ENCODE results near the gene SUGCT. TPM values are rescaled to one million over a fixed set of nuclear protein-coding genes. Genes with fewer than 3 reads are reported as not detected.

Gene SUGCT
- total RNA-seq, 2 experiments from 2014 or later: not detected

GRCh38 chr7:40341836-40342235 lies 207.0 kb downstream of the SUGCT start:
- Histone ChIP-seq H3K79me2 (ENCODE audit: insufficient read depth, low read depth, low read length) (no peaks in the 10 kb centered on the region), H3K27ac (ENCODE audit: low read depth, low read length, poor library complexity, severe bottlenecking) (no peak overlapping the region), H3K9me3 (ENCODE audit: low read length) (no peaks in the 10 kb centered on the region), H3K36me3 (ENCODE audit: insufficient read depth, low read length) (no peaks in the 10 kb centered on the region), H4K20me1 (ENCODE audit: insufficient read depth, low read length) (no peaks in the 10 kb centered on the region), H3K4me3 (ENCODE audit: low read depth, low read length, poor library complexity, severe bottlenecking) (no peak overlapping the region), H3K4me2 (ENCODE audit: low read length) (no peak overlapping the region), H2AFZ (ENCODE audit: low read length) (no peak overlapping the region), H3K4me1 (ENCODE audit: insufficient read depth, low read length, poor library complexity, severe bottlenecking) (no peaks in the 10 kb centered on the region), H3K9me2 (ENCODE audit: insufficient read depth, low read length) (no peaks in the 10 kb centered on the region)
- TF ChIP-seq EZH2phosphoT487 (IDR thresholded peaks at IDR 0.05; ENCODE audit: borderline replicate concordance, low read depth, low read length) (no peak), CTCF (conservative IDR thresholded peaks at IDR 0.05; ENCODE audit: low read length) (no peak)
- intact Hi-C loops (cut with micrococcal nuclease; ENCODE audit: unreplicated experiment): no loop called here
- no peak for DNase-seq (ENCODE audit: low spot score)
- ChIA-PET CTCF (ENCODE audit: unreplicated experiment) (no interaction called here), POLR2A (no interaction called here)
- BruUV-seq (replicated peaks): no TSS peak

GRCh38 chr7:40346554-40346953 lies 211.7 kb downstream of the SUGCT start:
- intact Hi-C loops (cut with micrococcal nuclease; ENCODE audit: unreplicated experiment): no loop called here
- POLR2A ChIA-PET: no interaction called here
- Histone ChIP-seq H3K4me2 (ENCODE audit: low read length) (no peak overlapping the region), H2AFZ (ENCODE audit: low read length) (no peak overlapping the region), H3K36me3 (ENCODE audit: insufficient read depth, low read length) (no peaks in the 10 kb centered on the region), H4K20me1 (ENCODE audit: insufficient read depth, low read length) (no peaks in the 10 kb centered on the region), H3K9me2 (ENCODE audit: insufficient read depth, low read length) (no peaks in the 10 kb centered on the region), H3K79me2 (ENCODE audit: insufficient read depth, low read depth, low read length) (no peaks in the 10 kb centered on the region), H3K4me1 (ENCODE audit: insufficient read depth, low read length, poor library complexity, severe bottlenecking) (no peaks in the 10 kb centered on the region), H3K27ac (ENCODE audit: low read depth, low read length, poor library complexity, severe bottlenecking) (no peak overlapping the region), H3K9me3 (ENCODE audit: low read length) (no peaks in the 10 kb centered on the region), H3K4me3 (ENCODE audit: low read depth, low read length, poor library complexity, severe bottlenecking) (no peak overlapping the region)
- BruUV-seq (replicated peaks): no TSS peak
- CTCF ChIA-PET (ENCODE audit: unreplicated experiment): no interaction called here
- no peak for DNase-seq (ENCODE audit: low spot score)
- no peak for TF ChIP-seq CTCF (conservative IDR thresholded peaks at IDR 0.05; ENCODE audit: low read length)
- TF ChIP-seq EZH2phosphoT487 (IDR thresholded peaks at IDR 0.05; ENCODE audit: borderline replicate concordance, low read depth, low read length): no peak

GRCh38 chr7:40348126-40348728 lies 213.4 kb downstream of the SUGCT start:
- Histone ChIP-seq H3K4me1 (ENCODE audit: insufficient read depth, low read length, poor library complexity, severe bottlenecking) (no peaks in the 10 kb centered on the region), H4K20me1 (ENCODE audit: insufficient read depth, low read length) (no peaks in the 10 kb centered on the region), H3K36me3 (ENCODE audit: insufficient read depth, low read length) (no peaks in the 10 kb centered on the region), H2AFZ (ENCODE audit: low read length) (no peak overlapping the region), H3K4me2 (ENCODE audit: low read length) (no peak overlapping the region), H3K9me2 (ENCODE audit: insufficient read depth, low read length) (no peaks in the 10 kb centered on the region), H3K79me2 (ENCODE audit: insufficient read depth, low read depth, low read length) (no peaks in the 10 kb centered on the region), H3K27ac (ENCODE audit: low read depth, low read length, poor library complexity, severe bottlenecking) (no peak overlapping the region), H3K4me3 (ENCODE audit: low read depth, low read length, poor library complexity, severe bottlenecking) (no peak overlapping the region), H3K9me3 (ENCODE audit: low read length) (no peaks in the 10 kb centered on the region)
- ChIA-PET CTCF (ENCODE audit: unreplicated experiment) (no interaction called here), POLR2A (interaction anchor here (0.6 to 1.6 kb wide), 2 partner anchors 10 to 82 kb away, joined by 4 to 5 read pairs; no protein-coding TSS in a partner anchor)
- BruUV-seq (replicated peaks): no TSS peak
- TF ChIP-seq EZH2phosphoT487 (IDR thresholded peaks at IDR 0.05; ENCODE audit: borderline replicate concordance, low read depth, low read length): no peak
- no peak for TF ChIP-seq CTCF (conservative IDR thresholded peaks at IDR 0.05; ENCODE audit: low read length)
- DNase-seq (ENCODE audit: low spot score): no peak
- intact Hi-C loops (cut with micrococcal nuclease; ENCODE audit: unreplicated experiment): no loop called here

Measured in OCI-LY7 (cell line).